ENCODE results near the gene KIAA1191. TPM values are rescaled to one million over a fixed set of nuclear protein-coding genes. Genes with fewer than 3 reads are reported as not detected.

KIAA1191 gene
- total RNA-seq, 2 donors from 2014 or later, result 95.9 to 154 TPM

DNA sequence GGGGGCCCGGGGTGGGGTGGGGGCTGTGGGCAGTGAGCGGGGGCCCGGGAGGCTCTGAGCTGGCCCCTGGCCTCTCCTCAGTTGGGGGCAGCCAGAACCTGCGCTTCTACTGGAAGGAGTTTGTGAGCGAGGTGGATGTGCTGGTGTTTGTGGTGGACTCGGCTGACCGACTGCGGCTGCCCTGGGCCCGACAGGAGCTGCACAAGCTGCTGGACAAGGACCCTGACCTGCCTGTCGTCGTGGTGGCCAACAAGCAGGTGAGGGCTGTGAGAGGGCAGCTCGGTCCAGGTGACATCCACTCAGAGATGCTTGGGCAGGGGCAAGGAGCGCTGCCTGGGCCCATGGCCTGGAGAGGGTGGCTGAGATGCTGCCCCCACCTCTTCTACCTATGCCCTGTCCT lies 7.2 kb upstream of the KIAA1191 start:
- Histone ChIP-seq H3K27me3 (replicated peaks; ENCODE audit: insufficient read depth) (no peaks in the 10 kb centered on the region), H3K9me3 (no peaks in the 10 kb centered on the region), H3K27ac (no peak overlapping the region), H3K36me3 (peaks cover 11% of the 10 kb centered on the region), H3K4me3 (no peak overlapping the region), H3K4me1 (ENCODE audit: control insufficient read depth in 1 of 2, low read depth in 2 of 2) (peaks cover 6 to 28% of the 10 kb centered on the region in 2 donors)
- DNase-seq (ENCODE audit: low spot score) (no peak), ATAC-seq (ENCODE audit: insufficient number of reproducible peaks, low FRiP score, low read depth) (no peak)
- TF ChIP-seq, protein P1, sequence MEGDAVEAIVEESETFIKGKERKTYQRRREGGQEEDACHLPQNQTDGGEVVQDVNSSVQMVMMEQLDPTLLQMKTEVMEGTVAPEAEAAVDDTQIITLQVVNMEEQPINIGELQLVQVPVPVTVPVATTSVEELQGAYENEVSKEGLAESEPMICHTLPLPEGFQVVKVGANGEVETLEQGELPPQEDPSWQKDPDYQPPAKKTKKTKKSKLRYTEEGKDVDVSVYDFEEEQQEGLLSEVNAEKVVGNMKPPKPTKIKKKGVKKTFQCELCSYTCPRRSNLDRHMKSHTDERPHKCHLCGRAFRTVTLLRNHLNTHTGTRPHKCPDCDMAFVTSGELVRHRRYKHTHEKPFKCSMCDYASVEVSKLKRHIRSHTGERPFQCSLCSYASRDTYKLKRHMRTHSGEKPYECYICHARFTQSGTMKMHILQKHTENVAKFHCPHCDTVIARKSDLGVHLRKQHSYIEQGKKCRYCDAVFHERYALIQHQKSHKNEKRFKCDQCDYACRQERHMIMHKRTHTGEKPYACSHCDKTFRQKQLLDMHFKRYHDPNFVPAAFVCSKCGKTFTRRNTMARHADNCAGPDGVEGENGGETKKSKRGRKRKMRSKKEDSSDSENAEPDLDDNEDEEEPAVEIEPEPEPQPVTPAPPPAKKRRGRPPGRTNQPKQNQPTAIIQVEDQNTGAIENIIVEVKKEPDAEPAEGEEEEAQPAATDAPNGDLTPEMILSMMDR (IDR thresholded peaks at IDR 0.05), result no peak

DNA sequence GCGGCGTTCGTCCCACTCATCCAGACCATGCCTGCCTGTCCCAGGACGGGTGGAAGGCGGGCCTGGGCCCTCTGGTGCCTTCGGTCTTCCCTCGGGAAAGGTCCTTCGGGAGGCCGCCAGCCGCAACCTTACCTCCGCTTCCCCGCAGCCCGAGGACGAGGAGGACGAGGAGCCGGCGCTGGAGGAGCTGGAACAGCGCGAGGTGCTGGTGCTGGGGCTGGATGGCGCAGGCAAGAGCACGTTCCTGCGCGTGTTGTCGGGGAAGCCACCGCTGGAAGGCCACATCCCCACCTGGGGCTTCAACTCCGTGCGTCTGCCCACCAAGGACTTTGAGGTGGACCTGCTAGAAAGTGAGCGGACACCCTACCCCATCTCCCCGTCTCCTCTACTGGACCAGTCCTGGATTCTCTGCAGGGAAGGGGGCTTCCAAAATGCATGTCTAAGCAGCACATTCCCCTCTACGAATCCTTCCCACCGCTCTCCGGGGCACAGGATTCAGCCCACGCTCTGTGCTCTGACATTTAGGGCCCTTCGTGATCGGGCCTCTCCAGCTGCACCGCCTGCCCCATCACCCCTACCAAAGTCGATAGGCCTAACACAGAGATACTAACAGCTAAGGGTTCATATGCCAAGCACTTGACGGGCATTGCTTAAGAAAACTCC lies 4.8 kb upstream of the KIAA1191 start:
- Histone ChIP-seq H3K4me3 (peak overlapping the region; percentile 95), H3K27me3 (replicated peaks; ENCODE audit: insufficient read depth) (no peaks in the 10 kb centered on the region), H3K4me1 (ENCODE audit: control insufficient read depth in 1 of 2, low read depth in 2 of 2) (peaks cover 3 to 18% of the 10 kb centered on the region in 2 donors), H3K9me3 (no peaks in the 10 kb centered on the region), H3K36me3 (peaks cover 11% of the 10 kb centered on the region), H3K27ac (peak overlapping the region; percentile 71 to 73)
- TF ChIP-seq, protein P1 (IDR thresholded peaks at IDR 0.05), result no peak
- no peak for ATAC-seq (ENCODE audit: insufficient number of reproducible peaks, low FRiP score, low read depth)
- DNase-seq (ENCODE audit: low spot score), result no peak

DNA sequence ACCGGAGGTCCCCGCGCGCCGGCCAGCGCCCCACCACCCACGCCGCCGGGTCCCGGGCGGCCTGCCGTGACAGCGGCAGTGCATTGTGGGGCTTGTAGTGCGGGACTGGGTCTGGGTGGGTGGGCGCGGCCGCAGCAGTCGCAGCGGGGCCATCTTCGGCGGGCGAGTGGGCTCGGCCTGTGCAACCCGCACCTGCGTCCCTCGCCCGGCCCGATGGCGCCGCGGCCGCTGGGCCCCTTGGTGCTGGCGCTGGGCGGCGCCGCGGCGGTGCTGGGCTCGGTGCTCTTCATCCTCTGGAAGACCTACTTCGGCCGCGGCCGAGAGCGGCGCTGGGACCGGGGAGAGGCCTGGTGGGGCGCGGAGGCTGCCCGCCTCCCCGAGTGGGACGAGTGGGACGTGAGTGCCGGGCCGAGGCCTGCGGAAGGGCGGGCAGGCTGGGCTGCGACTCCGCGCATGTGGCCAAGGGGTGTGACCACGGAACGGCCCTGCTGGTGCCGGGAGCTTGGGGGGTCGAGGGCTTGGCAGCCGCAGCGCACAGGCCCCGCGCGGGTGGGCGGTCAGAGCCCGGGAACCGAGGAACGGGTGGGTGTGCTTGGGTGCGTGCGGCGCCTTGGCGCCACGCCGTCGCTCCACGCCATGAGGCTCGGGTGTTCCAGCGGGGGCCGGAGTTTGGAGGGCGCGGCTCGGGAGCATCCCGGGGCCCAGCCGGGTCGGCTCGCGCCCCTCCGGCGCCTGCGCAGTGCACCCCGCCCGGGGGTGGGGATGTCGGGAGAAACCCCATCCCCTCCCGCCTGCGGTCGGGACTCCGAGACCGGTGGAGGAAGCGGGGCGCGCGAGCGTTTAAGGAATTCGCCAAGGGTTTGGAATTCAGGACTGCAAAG lies 4.0 kb upstream of the KIAA1191 start, which contains the start of gene ARL10:
Gene ARL10, plus strand, starts transcription at position 137 of the 881 bp plus-strand sequence. Its CDS starts 77 bp downstream, at position 214.
- no peak for ATAC-seq (ENCODE audit: insufficient number of reproducible peaks, low FRiP score, low read depth)
- H3K4me3 ChIP-seq, result peak within 1 kb of the TSS; percentile 95
- no peaks in the 10 kb centered on the region for H3K27me3 ChIP-seq (replicated peaks; ENCODE audit: insufficient read depth)
- TF ChIP-seq, protein P1 (IDR thresholded peaks at IDR 0.05), result no peak
- peaks cover 6% of the 10 kb centered on the region for H3K36me3 ChIP-seq
- H3K9me3 ChIP-seq, result no peaks in the 10 kb centered on the region
- H3K4me1 ChIP-seq (ENCODE audit: control insufficient read depth in 1 of 2, low read depth in 2 of 2), result peaks cover 3 to 18% of the 10 kb centered on the region in 2 donors
- peak within 1 kb of the TSS; percentile 71 to 73 for H3K27ac ChIP-seq
- no peak for DNase-seq (ENCODE audit: low spot score)

DNA sequence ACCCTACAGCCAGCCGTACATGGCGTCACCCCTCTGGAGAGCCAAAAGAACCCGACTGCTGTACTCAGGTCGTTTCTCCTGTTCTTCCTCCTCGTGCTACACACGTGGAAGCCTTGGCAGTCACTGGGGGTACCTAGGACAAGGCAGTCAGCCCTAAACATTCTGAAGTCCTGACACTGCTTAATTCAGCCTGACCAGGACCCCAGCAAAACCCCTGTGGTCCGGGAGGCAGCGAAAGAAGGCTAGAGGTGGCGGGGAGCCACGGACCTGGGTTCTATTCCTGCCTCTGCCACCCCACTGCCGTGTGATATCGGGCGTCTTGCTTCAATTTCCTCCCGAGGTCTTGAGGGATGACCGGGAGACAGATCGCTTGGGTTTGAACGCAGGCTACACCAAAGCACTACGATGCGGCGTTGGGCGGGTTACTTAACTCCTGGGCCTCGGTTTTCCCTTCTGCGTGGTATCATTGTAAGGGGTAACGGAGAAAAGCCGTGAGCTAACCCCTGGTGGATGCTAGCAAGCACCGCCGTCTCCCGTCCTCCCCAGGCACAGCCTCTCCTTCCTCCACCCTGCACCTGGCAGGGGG lies 3.3 kb upstream of the KIAA1191 start:
- H3K27me3 ChIP-seq (replicated peaks; ENCODE audit: insufficient read depth), result no peaks in the 10 kb centered on the region
- TF ChIP-seq, protein P1 (IDR thresholded peaks at IDR 0.05), result no peak
- peaks cover 4% of the 10 kb centered on the region for H3K36me3 ChIP-seq
- no peak for ATAC-seq (ENCODE audit: insufficient number of reproducible peaks, low FRiP score, low read depth)
- peak overlapping the region; percentile 95 for H3K4me3 ChIP-seq
- peaks cover 10 to 24% of the 10 kb centered on the region in 2 donors for H3K4me1 ChIP-seq (ENCODE audit: control insufficient read depth in 1 of 2, low read depth in 2 of 2)
- peak overlapping the region; percentile 71 to 73 for H3K27ac ChIP-seq
- DNase-seq (ENCODE audit: low spot score), result no peak
- H3K9me3 ChIP-seq, result no peaks in the 10 kb centered on the region

DNA sequence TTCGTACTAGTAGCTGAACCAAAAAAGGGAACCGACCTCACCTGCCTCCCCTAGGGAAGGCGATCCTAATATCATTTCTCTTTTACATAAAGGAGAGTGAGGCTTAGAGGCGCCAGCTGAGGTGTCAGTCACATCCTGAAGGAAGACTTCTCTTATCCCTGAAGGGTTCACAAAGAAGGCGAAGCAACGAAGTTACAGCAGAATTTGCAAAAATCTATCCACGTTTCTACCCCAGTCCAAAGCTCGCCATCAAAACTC lies 598 bp upstream of the KIAA1191 start:
- no peaks in the 10 kb centered on the region for H3K9me3 ChIP-seq
- ATAC-seq (ENCODE audit: insufficient number of reproducible peaks, low FRiP score, low read depth), result no peak
- H3K36me3 ChIP-seq, result no peaks in the 10 kb centered on the region
- TF ChIP-seq, protein P1 (IDR thresholded peaks at IDR 0.05), result no peak
- H3K27ac ChIP-seq, result peak overlapping the region; percentile 31 to 63
- H3K4me3 ChIP-seq, result peak overlapping the region; percentile 98
- DNase-seq (ENCODE audit: low spot score), result no peak
- H3K4me1 ChIP-seq (ENCODE audit: control insufficient read depth in 1 of 2, low read depth in 2 of 2), result peaks cover 12 to 30% of the 10 kb centered on the region in 2 donors
- no peaks in the 10 kb centered on the region for H3K27me3 ChIP-seq (replicated peaks; ENCODE audit: insufficient read depth)
